Measurements from ENCODE around the gene SARDH. TPM values are rescaled to one million over a fixed set of nuclear protein-coding genes. Genes with fewer than 3 reads are reported as not detected.

The SARDH gene
- total RNA-seq, 2 experiments from 2014 or later = 17.7 to 18.5 TPM

DNA sequence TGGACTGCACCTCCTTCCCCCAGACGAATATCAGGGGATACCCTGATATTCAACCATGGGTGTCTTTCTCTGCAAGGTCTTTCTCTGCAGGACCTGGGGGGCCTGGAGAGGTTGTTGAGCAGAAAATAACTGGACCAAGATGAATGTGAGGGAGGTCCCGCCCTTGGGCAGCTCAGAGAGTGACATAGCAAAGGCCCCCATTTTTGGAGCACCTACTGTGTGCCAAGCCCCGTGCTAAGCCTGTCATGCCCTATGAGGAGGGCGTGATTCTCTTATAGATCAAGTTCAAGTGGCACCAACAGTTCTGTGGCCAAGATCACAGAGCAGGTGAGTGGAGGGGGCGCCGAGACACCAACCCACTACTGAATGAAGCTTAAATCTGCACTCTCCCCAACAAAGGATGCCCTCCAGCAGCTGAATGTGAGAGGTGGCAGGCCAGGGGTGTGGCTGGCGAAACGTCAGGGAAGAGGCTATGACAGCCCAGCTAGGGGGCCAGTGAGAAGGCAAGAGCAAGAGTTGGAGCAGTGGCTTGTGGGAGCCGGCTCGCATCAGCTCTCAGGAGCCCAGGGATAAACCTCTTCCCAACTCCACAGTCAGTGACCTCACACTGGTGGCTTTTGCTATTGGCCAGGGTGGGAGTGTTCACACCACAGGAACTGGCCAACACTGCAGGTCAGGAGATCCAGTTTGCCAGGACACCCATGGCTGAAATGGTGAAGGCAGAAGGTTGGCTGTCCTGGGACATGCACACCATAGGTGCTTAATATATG lies 5.3 kb downstream of the SARDH start:
- ChIA-PET POLR2A (no interaction called here), CTCF (interaction anchor here (1.4 kb wide), 1 partner anchor 10 kb away, joined by 5 read pairs; no protein-coding TSS in a partner anchor)
- Histone ChIP-seq H3K4me1 (ENCODE audit: insufficient read depth, low read length) (peaks cover 4% of the 10 kb centered on the region), H3K9me3 (ENCODE audit: control insufficient read depth in 1 of 2, insufficient read depth in 1 of 2, low read length in 2 of 2) (no peaks in the 10 kb centered on the region), H3K36me3 (ENCODE audit: insufficient read depth, low read length) (no peaks in the 10 kb centered on the region), H3K27me3 (ENCODE audit: control insufficient read depth in 1 of 2, insufficient read depth in 2 of 2, low read length in 2 of 2) (no peaks in the 10 kb centered on the region), H3K27ac (ENCODE audit: low read depth in 1 of 2, low read length in 2 of 2) (no peak overlapping the region), H3K4me3 (ENCODE audit: low read length) (no peak overlapping the region)
- H3K27me3 Mint-ChIP-seq = no peaks in the 10 kb centered on the region
- H3K27ac Mint-ChIP-seq = no peak overlapping the region
- no peaks in the 10 kb centered on the region for H3K9me3 Mint-ChIP-seq
- intact Hi-C loops (cut with DNase I, micrococcal nuclease) = no loop called here
- no peak overlapping the region for H3K4me3 Mint-ChIP-seq
- ATAC-seq (ENCODE audit: poor library complexity) (no peak), DNase-seq (no peak)
- TF ChIP-seq, protein P1, sequence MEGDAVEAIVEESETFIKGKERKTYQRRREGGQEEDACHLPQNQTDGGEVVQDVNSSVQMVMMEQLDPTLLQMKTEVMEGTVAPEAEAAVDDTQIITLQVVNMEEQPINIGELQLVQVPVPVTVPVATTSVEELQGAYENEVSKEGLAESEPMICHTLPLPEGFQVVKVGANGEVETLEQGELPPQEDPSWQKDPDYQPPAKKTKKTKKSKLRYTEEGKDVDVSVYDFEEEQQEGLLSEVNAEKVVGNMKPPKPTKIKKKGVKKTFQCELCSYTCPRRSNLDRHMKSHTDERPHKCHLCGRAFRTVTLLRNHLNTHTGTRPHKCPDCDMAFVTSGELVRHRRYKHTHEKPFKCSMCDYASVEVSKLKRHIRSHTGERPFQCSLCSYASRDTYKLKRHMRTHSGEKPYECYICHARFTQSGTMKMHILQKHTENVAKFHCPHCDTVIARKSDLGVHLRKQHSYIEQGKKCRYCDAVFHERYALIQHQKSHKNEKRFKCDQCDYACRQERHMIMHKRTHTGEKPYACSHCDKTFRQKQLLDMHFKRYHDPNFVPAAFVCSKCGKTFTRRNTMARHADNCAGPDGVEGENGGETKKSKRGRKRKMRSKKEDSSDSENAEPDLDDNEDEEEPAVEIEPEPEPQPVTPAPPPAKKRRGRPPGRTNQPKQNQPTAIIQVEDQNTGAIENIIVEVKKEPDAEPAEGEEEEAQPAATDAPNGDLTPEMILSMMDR (IDR thresholded peaks at IDR 0.05) = no peak
- H3K4me1 Mint-ChIP-seq (ENCODE audit: low read depth) = peaks cover 6% of the 10 kb centered on the region
- H3K36me3 Mint-ChIP-seq (ENCODE audit: low read depth) = no peaks in the 10 kb centered on the region

DNA sequence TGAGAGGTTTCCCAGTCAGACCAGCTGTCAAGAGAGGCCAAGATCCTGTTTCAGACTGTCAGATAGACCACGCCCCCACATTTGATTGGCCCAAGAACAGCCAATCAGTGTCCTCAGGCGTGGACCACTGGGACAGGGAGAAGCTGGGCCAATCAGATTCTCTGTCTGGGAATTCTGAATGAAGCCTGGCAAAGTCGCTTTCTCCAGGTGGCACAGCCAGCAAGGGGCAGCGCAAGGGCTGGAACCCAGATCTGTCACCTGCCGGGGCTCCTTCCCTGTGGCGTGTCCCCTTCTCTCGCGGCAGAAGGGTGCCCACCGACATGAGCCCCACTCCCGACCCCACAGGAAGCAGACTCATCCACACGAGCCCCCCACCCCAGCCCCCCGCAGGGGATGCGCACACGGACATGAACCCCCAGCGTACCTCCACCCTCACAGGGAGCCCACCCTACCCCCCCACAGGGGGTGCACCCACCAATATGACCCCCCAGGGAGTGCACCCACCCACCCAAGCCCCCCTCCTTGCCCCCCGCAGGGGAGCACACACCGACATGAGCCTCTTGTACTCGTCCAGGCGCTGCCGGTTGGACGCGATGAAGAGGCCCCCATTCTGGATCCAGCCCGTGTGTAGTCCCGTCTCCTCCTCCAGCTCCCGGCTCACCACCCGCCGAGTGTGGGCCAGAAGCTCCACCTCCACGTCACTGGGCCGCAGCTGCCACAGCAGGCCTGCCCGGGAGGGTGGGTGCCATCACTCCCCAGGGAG lies 6.1 kb downstream of the SARDH start:
- intact Hi-C loops (cut with DNase I, micrococcal nuclease) = no loop called here
- ChIA-PET CTCF (no interaction called here), POLR2A (no interaction called here)
- Mint-ChIP-seq H3K36me3 (ENCODE audit: low read depth) (no peaks in the 10 kb centered on the region), H3K27me3 (no peaks in the 10 kb centered on the region), H3K9me3 (no peaks in the 10 kb centered on the region), H3K4me1 (ENCODE audit: low read depth) (peaks cover 11% of the 10 kb centered on the region), H3K4me3 (no peak overlapping the region), H3K27ac (no peak overlapping the region)
- Histone ChIP-seq H3K4me1 (ENCODE audit: insufficient read depth, low read length) (peaks cover 2% of the 10 kb centered on the region), H3K4me3 (ENCODE audit: low read length) (no peak overlapping the region), H3K27me3 (ENCODE audit: control insufficient read depth in 1 of 2, insufficient read depth in 2 of 2, low read length in 2 of 2) (no peaks in the 10 kb centered on the region), H3K9me3 (ENCODE audit: control insufficient read depth in 1 of 2, insufficient read depth in 1 of 2, low read length in 2 of 2) (no peaks in the 10 kb centered on the region), H3K36me3 (ENCODE audit: insufficient read depth, low read length) (no peaks in the 10 kb centered on the region), H3K27ac (ENCODE audit: low read depth in 1 of 2, low read length in 2 of 2) (no peak overlapping the region)
- ATAC-seq (ENCODE audit: poor library complexity) (no peak), DNase-seq (peak in 1 of 14 experiments; percentile 17)
- TF ChIP-seq, protein P1 (IDR thresholded peaks at IDR 0.05) = no peak

DNA sequence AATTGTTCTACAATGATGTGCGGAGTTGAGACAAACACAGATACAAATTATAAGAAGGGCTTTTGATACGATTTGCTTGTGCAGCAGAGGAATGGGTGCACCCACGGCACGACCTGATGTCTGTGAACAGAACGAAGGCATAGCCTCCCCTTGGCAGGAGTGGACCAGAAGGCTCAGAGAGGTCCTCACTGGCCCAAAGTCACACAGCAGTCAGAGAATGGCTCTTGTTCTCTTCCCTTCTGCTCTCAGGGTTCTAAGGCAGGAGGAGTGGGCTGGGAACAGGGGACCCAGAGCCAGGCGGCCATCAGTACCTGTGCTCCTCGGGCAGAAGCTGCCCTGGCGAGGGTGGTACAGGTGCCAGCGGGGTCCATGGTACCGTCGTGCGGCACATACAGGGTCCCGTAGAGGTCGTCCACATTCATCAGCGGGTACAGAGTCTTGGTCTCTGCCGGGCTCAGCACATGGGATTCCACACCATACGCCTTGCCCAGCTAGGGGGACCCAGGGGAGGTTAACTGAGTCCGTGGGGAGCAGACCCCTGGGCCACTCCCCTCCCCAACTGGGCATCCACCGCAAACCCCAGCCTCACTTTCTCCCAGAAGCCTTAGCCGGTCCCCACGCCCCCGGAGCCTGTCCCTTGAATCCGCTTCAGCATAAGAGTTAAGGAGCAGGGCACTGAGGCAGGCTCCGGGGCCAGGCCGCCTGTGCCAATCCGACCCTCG lies 7.0 kb downstream of the SARDH start:
- TF ChIP-seq, protein P1 (IDR thresholded peaks at IDR 0.05) = no peak
- peak in 1 of 14 experiments; percentile 11 for DNase-seq

More for the DNA sequence above, 7.0 kb downstream of the SARDH start:
- POLR2A ChIA-PET = no interaction called here
- intact Hi-C loops (cut with DNase I, micrococcal nuclease) = no loop called here
- Mint-ChIP-seq H3K4me1 (ENCODE audit: low read depth) (peaks cover 20% of the 10 kb centered on the region), H3K27ac (no peak overlapping the region), H3K4me3 (no peak overlapping the region), H3K36me3 (ENCODE audit: low read depth) (no peaks in the 10 kb centered on the region), H3K27me3 (no peaks in the 10 kb centered on the region), H3K9me3 (no peaks in the 10 kb centered on the region)
- no peak overlapping the region for H3K4me3 ChIP-seq (ENCODE audit: low read length)
- no peak for ATAC-seq (ENCODE audit: poor library complexity)
- H3K4me1 ChIP-seq (ENCODE audit: insufficient read depth, low read length) = peaks cover 10% of the 10 kb centered on the region
- CTCF ChIA-PET = no interaction called here
- H3K36me3 ChIP-seq (ENCODE audit: insufficient read depth, low read length) = no peaks in the 10 kb centered on the region
- no peaks in the 10 kb centered on the region for H3K27me3 ChIP-seq (ENCODE audit: control insufficient read depth in 1 of 2, insufficient read depth in 2 of 2, low read length in 2 of 2)
- no peaks in the 10 kb centered on the region for H3K9me3 ChIP-seq (ENCODE audit: control insufficient read depth in 1 of 2, insufficient read depth in 1 of 2, low read length in 2 of 2)
- H3K27ac ChIP-seq (ENCODE audit: low read depth in 1 of 2, low read length in 2 of 2) = no peak overlapping the region

Data from CD4-positive, alpha-beta T cell (primary cell).